ENCODE results near the gene CCDC192. TPM values are rescaled to one million over a fixed set of nuclear protein-coding genes. Genes with fewer than 3 reads are reported as not detected.

CCDC192 gene
- total and polyA plus RNA-seq, 8 donors, result 0.81 to 1.6 (median 1.2) TPM; not detected in 2

DNA sequence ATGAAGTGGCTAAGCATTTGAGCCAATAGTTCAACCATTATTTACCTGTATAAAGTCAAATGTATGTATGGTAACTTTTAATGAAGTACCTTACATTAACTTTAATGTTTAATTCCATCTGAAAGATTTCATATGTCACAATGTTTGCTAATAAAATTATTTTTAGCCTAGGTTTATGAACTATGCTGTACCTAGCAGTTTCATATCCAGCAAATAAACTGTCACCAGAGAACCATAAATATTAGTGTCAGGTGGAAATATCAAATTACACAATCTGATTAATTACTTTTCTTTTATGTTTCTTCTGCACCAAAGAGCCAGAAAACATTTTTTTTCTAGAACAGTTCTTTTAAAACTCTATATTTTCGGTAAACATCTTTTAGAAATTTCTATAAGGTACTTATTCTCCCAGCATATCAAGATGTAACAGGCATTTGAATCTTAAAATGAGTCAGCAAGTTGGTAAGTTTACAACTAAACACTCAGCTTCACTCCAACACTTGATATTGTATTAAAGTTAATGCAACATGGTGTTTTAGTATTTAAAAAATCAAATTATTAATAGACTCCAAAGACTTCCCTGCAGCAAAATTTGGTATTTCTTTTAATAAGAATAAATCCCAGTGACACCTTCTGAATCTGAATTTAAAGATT lies 8.5 kb upstream of the CCDC192 start:
- ATAC-seq (no peak), DNase-seq (no peak)
- TF ChIP-seq, protein P1, sequence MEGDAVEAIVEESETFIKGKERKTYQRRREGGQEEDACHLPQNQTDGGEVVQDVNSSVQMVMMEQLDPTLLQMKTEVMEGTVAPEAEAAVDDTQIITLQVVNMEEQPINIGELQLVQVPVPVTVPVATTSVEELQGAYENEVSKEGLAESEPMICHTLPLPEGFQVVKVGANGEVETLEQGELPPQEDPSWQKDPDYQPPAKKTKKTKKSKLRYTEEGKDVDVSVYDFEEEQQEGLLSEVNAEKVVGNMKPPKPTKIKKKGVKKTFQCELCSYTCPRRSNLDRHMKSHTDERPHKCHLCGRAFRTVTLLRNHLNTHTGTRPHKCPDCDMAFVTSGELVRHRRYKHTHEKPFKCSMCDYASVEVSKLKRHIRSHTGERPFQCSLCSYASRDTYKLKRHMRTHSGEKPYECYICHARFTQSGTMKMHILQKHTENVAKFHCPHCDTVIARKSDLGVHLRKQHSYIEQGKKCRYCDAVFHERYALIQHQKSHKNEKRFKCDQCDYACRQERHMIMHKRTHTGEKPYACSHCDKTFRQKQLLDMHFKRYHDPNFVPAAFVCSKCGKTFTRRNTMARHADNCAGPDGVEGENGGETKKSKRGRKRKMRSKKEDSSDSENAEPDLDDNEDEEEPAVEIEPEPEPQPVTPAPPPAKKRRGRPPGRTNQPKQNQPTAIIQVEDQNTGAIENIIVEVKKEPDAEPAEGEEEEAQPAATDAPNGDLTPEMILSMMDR (IDR thresholded peaks at IDR 0.05), result no peak
- H3K9me3 ChIP-seq, result no peaks in the 10 kb centered on the region
- H3K36me3 ChIP-seq, result no peaks in the 10 kb centered on the region
- H3K4me1 ChIP-seq, result no peaks in the 10 kb centered on the region
- intact Hi-C loops (cut with DNase I), result no loop called here
- H3K27me3 ChIP-seq, result no peaks in the 10 kb centered on the region
- no peak overlapping the region for H3K27ac ChIP-seq
- no peak overlapping the region for H3K4me3 ChIP-seq

DNA sequence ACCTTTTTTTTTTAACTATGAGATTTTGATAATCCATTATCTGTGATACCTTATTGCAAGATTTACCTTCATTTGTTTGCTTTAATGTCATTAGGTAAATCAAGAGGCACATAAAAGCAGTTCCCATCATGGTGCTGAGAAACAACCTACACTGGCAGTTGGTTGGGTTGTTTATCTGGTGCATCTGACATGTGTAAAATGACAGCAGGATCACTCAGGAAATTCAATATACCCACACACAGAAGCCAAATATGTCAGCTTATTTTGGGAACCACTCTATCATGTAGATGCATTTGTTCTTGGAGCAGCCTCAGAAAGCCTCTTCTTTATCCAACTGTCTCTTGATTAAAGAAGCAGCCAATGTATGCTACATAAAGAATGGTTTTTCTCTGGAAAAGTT lies 7.8 kb upstream of the CCDC192 start:
- TF ChIP-seq, protein P1 (IDR thresholded peaks at IDR 0.05), result no peak
- no peaks in the 10 kb centered on the region for H3K9me3 ChIP-seq
- no peaks in the 10 kb centered on the region for H3K36me3 ChIP-seq
- H3K4me3 ChIP-seq, result no peak overlapping the region
- ATAC-seq, result no peak
- no peaks in the 10 kb centered on the region for H3K27me3 ChIP-seq
- DNase-seq, result no peak
- H3K4me1 ChIP-seq, result no peaks in the 10 kb centered on the region
- no peak overlapping the region for H3K27ac ChIP-seq
- intact Hi-C loops (cut with DNase I), result no loop called here

DNA sequence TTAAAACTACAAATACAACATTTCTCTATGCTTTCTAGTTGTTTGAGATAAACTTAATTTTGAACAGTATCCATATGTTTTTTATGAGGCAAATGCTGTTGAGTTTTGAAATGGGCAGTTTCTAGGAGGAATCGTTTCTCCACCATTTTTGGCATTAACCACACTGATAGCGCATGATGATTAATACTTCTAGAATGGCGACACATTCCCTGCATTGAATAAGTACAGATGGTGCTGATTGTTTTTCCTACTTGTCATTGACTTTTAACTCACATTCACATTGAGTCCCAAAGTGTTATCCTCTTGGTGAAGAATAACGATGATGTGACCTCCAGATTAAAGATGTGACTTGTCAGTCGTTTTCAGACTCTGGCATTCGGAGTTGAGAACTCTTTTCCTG lies 6.5 kb upstream of the CCDC192 start:
- DNase-seq (peak in 2 of 4 donors; percentile 21 to 31), ATAC-seq (no peak)
- no peak overlapping the region for H3K27ac ChIP-seq
- no peaks in the 10 kb centered on the region for H3K36me3 ChIP-seq
- no peak overlapping the region for H3K4me3 ChIP-seq
- TF ChIP-seq, protein P1 (IDR thresholded peaks at IDR 0.05), result no peak
- H3K4me1 ChIP-seq, result no peaks in the 10 kb centered on the region
- intact Hi-C loops (cut with DNase I), result no loop called here
- H3K27me3 ChIP-seq, result no peaks in the 10 kb centered on the region
- H3K9me3 ChIP-seq, result no peaks in the 10 kb centered on the region

DNA sequence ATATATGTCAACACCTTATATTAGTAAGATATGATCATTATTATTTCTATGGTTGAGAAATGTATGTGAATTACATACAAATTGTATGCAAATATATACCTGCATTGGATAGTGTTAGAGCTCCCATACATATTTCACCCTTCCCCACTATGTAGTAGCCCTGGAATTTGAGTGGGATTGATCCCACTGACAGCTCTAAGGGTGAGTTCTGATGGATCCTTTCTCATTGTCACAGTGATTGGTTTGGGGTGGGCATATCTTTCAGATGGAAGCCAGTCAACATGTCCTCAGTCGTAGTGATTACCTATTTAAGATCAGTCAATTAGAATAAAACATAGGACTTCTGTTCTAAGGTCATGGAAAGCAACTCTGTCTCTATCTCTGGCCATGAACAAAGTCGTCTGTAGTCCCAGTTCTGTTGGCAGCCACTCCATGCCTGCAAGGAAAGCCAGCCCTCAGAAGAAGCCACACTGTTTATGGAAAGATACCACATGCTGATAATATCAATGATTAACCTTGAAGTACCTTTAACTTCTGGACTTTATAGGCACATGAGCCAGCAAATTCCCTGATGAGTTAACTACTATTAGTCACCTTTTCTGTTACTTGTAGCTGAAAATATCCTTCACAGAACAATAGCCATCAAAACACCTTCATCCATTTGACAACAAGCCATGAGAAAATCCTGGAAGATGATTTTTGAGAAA lies 5.1 kb upstream of the CCDC192 start:
- Histone ChIP-seq H3K4me1 (no peaks in the 10 kb centered on the region), H3K4me3 (no peak overlapping the region), H3K9me3 (no peaks in the 10 kb centered on the region), H3K27ac (no peak overlapping the region), H3K27me3 (no peaks in the 10 kb centered on the region), H3K36me3 (no peaks in the 10 kb centered on the region)
- TF ChIP-seq, protein P1 (IDR thresholded peaks at IDR 0.05), result no peak
- peak; percentile 64 for ATAC-seq
- intact Hi-C loops (cut with DNase I), result no loop called here
- no peak for DNase-seq

DNA sequence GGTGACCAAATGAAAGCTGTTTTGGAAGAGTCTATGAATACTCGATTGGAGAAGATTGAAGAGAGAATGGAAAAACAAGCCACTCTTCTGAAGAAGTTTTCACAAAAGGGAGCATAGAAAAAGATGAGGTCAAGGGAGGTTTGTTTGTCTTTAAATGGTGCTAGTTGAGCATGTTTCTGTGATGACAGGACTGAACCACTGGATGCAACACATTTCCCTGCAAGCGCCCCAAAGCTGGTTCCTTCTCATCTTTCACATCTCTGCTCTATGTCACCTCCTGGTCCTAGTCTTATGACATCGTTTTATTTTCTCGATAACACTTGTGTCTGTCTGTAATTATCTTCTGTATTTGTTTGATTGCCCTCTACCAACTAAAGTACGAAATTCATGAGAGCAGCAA lies 3.8 kb upstream of the CCDC192 start:
- Histone ChIP-seq H3K27ac (no peak overlapping the region), H3K36me3 (no peaks in the 10 kb centered on the region), H3K9me3 (no peaks in the 10 kb centered on the region), H3K4me1 (no peaks in the 10 kb centered on the region), H3K27me3 (no peaks in the 10 kb centered on the region), H3K4me3 (no peak overlapping the region)
- DNase-seq, result no peak
- TF ChIP-seq, protein P1 (IDR thresholded peaks at IDR 0.05), result no peak
- intact Hi-C loops (cut with DNase I), result no loop called here
- no peak for ATAC-seq

All from left lung (tissue), 10 donors.